Urothelium cell line (cell line): ENCODE measurements around the gene SLC40A1.

ENCODE experiments used
- DNase-seq: peaks from one replicate; pipeline ENCODE4 v3.0.0; 2011; ENCODE audit warnings: low spot score, mixed read lengths
- FAIRE-seq: peaks from 2 replicates; lab custom pipeline; 2011; peaks lifted over from hg19 to GRCh38; lab: Jason Lieb, UNC

Gene SLC40A1

GRCh38 chr2:189570570-189571031 is 10.0 kb downstream of the SLC40A1 start:
- peak; percentile 13 for FAIRE-seq
- DNase-seq, result peak; percentile 32

GRCh38 chr2:189569295-189569910 is 11.2 kb downstream of the SLC40A1 start:
- FAIRE-seq, result no peak
- no peak for DNase-seq

GRCh38 chr2:189566046-189566445 is 14.5 kb downstream of the SLC40A1 start:
- DNase-seq (no peak), FAIRE-seq (no peak)

GRCh38 chr2:189561371-189562038 is 19.1 kb downstream of the SLC40A1 start:
- no peak for DNase-seq
- FAIRE-seq, result no peak

- DNase-seq, result no peak
- no peak for FAIRE-seq
Measured at GRCh38 chr2:189560273-189560586, 20.4 kb downstream of the SLC40A1 start.

GRCh38 chr2:189559579-189560272 is 20.9 kb downstream of the SLC40A1 start:
- DNase-seq (no peak), FAIRE-seq (no peak)

GRCh38 chr2:189558516-189559272 is 21.9 kb downstream of the SLC40A1 start:
- DNase-seq, result no peak
- no peak for FAIRE-seq

GRCh38 chr2:189557373-189557772 is 23.2 kb downstream of the SLC40A1 start:
- DNase-seq, result no peak
- no peak for FAIRE-seq

GRCh38 chr2:189556526-189556925 is 24.1 kb downstream of the SLC40A1 start:
- no peak for FAIRE-seq
- DNase-seq, result no peak

GRCh38 chr2:189555232-189555631 is 25.4 kb downstream of the SLC40A1 start:
- FAIRE-seq (no peak), DNase-seq (no peak)

- no peak for DNase-seq
- FAIRE-seq, result no peak
Measured at GRCh38 chr2:189553504-189554088, 27.0 kb downstream of the SLC40A1 start.

- DNase-seq (no peak), FAIRE-seq (no peak)
Measured at GRCh38 chr2:189552991-189553404, 27.6 kb downstream of the SLC40A1 start.

- DNase-seq (no peak), FAIRE-seq (no peak)
Measured at GRCh38 chr2:189552334-189552990, 28.1 kb downstream of the SLC40A1 start.

- no peak for DNase-seq
- no peak for FAIRE-seq
Measured at GRCh38 chr2:189551808-189552207, 28.8 kb downstream of the SLC40A1 start.

GRCh38 chr2:189549449-189549832 is 31.1 kb downstream of the SLC40A1 start:
- DNase-seq, result no peak
- no peak for FAIRE-seq

GRCh38 chr2:189548666-189549448 is 31.7 kb downstream of the SLC40A1 start:
- DNase-seq (no peak), FAIRE-seq (peak; percentile 5)

- DNase-seq (no peak), FAIRE-seq (no peak)
Measured at GRCh38 chr2:189545418-189545817, 35.2 kb downstream of the SLC40A1 start.

GRCh38 chr2:189544318-189545042 is 36.1 kb downstream of the SLC40A1 start:
- FAIRE-seq, result no peak
- no peak for DNase-seq

- no peak for DNase-seq
Measured at GRCh38 chr2:189543367-189543766, 37.2 kb downstream of the SLC40A1 start.

More at GRCh38 chr2:189543367-189543766, 37.2 kb downstream of the SLC40A1 start:
- FAIRE-seq, result no peak
